HG03432 (cell line): ENCODE measurements around the gene ZMIZ1.
A peak's percentile ranks its signal among the peaks of the same experiment; 100 is the strongest.
"Not testable (repeated sequence)": the region's sequence is repeated elsewhere in the genome, so short reads cannot be mapped to it uniquely, and the experiment has no call there.

Source experiments
- ATAC-seq: cut with Tn5 transposase; IDR thresholded peaks from one replicate; pipeline ENCODE4 v1.9.1; 2021; ENCODE audit warnings: mild to moderate bottlenecking, moderate library complexity; ENCODE audit not compliant: unreplicated experiment

The ZMIZ1 gene

DNA sequence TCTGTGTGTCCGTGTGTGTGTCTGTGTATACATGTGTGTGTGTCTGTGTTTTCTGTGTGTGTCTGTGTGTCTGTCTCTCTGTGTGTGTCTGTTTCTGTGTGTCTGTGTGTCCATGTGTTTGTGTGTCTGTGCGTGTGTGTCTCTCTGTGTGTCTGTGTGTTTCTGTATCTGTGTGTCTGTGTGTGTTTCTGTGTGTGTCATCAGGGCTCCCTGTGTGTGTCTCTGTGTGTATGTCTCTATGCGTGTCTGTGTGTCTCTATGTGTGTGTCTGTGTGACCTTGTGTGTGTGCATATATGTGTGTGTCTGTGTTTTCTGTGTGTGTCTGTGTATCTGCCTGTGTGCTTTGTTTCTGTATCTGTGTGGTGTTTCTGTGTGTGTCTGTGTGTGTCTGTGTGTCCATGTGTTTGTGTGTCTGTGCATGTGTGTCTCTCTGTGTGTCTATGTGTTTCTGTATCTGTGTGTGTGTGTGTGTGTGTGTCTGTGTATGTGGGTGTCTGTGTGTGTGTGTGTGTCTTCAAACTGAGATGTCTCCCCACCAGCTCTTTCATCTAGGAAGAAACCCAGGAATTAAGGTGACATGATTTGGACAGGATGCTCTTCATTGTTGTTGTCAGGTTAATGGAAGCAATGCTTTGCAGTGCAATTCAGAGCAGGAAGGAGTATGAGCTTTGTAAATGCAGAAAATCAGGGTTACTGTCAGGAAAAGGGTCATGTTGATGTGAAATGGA is 257.8 kb downstream of the ZMIZ1 start:
- ATAC-seq, result no peak

DNA sequence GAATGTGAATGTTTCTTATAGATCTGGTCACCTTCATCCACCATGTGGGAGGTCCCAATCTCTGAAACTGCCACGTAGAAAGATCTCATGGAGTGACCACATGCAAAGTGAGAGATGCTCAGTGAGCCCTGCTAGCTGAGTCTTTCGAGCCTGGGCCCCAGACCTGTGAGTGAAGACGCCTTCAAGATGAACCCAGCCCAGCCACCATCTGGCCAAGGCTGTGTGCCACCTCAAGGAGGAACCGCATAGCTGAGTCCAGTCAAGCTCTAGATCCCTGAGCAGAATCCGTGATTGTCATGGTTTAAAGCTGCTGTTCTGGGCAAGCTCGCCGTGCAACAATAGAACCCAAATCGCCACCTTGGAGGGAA is 258.3 kb downstream of the ZMIZ1 start:
- ATAC-seq, result peak; percentile 23

- no peak for ATAC-seq
Observed at GRCh38 chr10:79328147-79328701, 259.5 kb downstream of the ZMIZ1 start.

GRCh38 chr10:79328737-79329504 is 260.2 kb downstream of the ZMIZ1 start:
- no peak for ATAC-seq

DNA sequence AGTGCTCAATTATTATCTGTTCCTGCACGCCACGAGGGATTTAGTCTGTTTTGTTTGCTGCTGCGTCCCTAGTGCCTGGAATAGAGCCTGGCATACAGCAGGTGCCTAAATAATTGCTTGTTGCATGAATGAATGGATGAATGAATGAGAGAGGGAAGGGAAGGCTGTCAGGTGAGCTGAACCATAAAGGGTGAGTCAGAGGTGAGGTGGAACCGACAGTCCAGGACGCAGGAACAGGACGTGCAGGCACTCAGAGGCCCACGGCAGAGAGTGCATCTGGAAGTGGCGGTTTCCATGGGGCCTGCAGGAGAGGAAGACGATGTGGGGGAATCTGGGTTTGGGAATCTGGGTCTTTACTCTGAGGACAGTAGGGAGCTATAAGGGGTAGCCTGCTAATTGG is 260.8 kb downstream of the ZMIZ1 start:
- ATAC-seq, result no peak

GRCh38 chr10:79331226-79331625 is 262.5 kb downstream of the ZMIZ1 start:
- ATAC-seq, result no peak

- ATAC-seq, result peak; percentile 94
Observed at GRCh38 chr10:79331709-79332108, 262.9 kb downstream of the ZMIZ1 start.

DNA sequence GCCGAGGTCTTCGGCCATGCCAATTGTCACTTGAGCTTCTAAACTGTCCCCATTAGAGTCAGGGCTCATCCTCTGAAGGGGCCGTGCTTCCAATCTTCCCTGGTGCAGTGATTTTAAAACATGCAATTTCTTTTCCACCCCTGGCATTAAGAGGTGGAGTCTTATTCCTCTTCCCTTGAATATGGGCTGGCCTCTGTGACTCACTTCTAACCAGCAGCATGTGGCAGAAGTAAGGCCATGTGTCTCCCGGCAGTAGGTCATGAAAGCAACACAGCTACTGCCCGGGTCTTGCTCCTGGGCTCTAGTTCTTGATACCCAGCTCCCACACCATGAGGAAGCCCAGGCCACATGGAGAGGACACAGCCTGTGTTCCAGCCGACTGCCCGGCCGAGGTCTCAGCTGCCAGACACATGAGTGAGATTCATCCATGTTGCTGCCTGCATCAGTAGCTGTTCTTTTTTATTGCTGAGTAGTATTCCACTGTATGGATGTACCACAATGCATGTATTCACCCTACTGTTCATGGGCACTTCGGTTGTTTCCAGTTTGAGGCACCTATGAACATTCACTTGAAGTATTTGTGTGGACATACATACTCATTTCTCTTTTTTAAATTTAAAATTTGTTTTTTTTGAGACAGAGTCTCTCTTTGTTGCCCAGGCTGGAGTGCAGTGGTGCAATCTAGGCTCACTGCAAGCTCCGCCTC is 264.0 kb downstream of the ZMIZ1 start:
- not testable (repeated sequence) for ATAC-seq

DNA sequence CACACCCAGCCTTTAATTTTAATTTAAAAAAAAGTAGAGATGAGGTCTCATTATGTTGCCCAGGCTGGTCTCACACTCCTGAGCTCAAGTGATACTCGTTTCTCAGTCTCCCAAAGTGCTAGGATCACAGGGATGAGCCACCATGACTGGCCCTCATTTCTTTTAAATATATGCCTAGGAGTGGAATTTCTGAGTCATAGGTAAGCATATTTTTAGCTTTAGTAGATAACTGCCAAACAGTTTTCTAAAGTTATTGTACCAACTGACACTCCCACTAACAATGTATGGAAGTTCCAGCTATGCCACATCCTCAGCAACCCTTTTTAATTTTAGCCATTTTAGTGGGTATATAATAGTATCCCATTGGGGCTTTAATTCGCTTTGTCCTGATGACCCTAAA is 264.7 kb downstream of the ZMIZ1 start:
- ATAC-seq, result no peak

GRCh38 chr10:79334573-79334972 is 265.8 kb downstream of the ZMIZ1 start:
- ATAC-seq, result no peak

GRCh38 chr10:79335094-79335469 is 266.3 kb downstream of the ZMIZ1 start:
- no peak for ATAC-seq

DNA sequence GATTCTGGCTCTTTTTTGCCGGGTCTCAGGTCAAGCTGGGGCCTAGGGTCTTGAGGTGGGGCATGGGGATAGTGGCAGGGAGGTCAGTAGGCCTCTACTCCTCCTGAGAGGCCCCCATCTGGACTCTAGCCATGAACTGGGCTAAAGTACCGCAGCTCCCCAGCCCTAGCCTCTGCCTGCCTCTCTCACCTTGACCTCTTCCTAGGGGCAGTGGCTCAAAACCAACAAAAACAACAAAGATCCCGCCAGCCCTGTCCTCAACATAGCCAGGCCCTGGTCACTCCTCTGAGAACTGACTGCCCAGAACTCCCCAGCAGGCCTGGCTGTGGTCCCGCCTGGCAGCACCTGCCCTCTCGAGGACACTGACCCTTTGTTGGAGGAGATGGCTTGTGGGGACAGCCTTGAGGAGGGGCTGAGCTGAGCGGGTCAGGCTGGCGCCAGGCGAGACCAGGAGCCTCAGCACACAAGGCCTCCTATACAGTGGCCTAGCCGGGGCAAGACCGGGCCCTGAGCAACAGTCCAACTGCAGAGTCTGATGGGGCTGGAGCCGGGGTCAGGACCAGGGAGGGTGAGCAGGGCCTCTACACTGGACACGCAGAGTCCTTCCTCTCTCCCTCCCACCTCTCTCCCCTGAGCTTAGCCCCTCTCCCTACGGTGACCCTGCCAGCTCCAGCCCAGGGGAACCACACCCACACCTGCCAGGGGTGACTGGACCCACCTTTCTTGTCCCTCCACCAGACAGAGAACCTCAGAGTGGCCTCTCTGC is 266.9 kb downstream of the ZMIZ1 start:
- ATAC-seq, result no peak

DNA sequence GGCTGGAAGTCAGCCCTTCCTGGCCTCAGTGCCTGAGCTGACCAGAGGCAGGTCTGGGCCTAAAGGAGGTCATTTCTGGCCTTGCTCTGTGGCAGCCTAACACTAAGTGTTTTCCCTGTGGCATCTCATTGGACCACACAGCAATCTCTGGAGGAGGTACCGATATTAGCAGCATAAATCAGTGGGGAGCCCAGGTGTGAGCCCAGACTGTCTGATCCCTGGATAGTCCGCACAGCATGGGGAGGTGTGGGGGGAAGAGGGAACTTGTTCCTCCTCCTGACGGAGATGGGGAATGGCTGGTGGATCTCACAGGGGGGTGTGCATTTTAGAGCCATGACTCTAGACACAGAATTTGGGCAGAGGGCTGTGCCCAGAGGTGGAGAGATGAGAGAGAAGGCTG is 267.5 kb downstream of the ZMIZ1 start:
- ATAC-seq, result no peak

- no peak for ATAC-seq
Observed at GRCh38 chr10:79336739-79337138, 268.0 kb downstream of the ZMIZ1 start.

GRCh38 chr10:79337783-79338469 is 269.2 kb downstream of the ZMIZ1 start:
- not testable (repeated sequence) for ATAC-seq

DNA sequence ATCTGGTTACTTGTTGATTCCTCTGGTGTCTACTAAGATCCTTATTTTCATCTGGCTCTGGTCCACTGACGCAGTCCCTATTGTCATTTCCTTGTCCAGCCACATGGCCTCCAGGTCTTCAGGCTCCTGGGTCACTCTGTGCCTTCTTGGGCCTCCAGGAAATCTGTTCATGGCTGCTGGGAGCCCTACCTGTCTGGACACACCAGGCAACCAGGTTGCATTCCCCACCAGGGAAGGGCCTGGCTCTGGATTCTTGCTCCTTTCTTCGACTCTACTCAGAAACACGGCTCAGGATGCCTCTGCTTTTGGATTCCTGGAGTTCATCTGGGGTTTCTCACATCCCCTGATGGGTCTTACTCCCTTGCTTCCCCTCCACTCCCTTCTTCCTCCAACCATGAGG is 270.5 kb downstream of the ZMIZ1 start:
- no peak for ATAC-seq

GRCh38 chr10:79340646-79341244 is 272.0 kb downstream of the ZMIZ1 start:
- no peak for ATAC-seq

DNA sequence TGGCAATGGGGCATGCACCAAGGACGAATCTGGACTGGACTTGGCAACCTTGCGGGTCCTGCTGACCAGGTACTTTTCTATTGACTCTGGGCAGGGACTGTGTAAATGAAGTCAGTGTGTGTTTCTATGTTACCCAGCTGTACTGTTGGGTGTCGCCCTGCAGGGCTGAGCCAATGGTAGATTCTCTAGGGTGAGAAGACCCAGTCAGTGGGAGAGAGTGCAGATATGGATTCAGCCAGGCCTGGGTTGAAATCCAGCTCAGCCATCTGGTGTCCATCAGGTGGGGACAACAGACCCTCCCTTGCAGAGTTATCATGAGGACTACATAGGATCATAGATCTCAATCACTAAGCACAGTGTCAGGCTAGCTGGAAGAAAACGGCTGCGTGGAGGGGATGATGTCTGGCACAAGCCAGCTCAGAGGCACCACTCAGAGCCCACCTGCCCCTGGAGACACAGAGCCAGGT is 273.6 kb downstream of the ZMIZ1 start:
- ATAC-seq, result no peak

- no peak for ATAC-seq
Observed at GRCh38 chr10:79342811-79343561, 274.2 kb downstream of the ZMIZ1 start.
